OCI-LY7 (cell line): Measurements from ENCODE around the gene ZNF488. TPM values are rescaled to one million over a fixed set of nuclear protein-coding genes. Genes with fewer than 3 reads are reported as not detected.
A peak's percentile ranks its signal among the peaks of the same experiment; 100 is the strongest.

ENCODE experiments used
- BruUV-seq: library from RNA; stranded (reverse); fragments of 400-500 nt; replicated peaks from 2 replicates; lab custom pipeline; 2021; lab: Mats Ljungman, UMichigan
- CTCF ChIA-PET: fragments of 300-600 bp; sonication (Branson Sonifier 250); formaldehyde crosslinking; loops from one replicate; lab custom pipeline; 2022; ENCODE audit warnings: antibody characterized with exemption; ENCODE audit not compliant: unreplicated experiment; lab: Charles Lee
- POLR2A ChIA-PET: fragments of 300-600 bp; sonication (Branson Sonifier 250); formaldehyde crosslinking; loops from one replicate; lab custom pipeline; 2022; ENCODE audit warnings: antibody characterized with exemption; lab: Charles Lee
- DNase-seq: peaks from one replicate; pipeline ENCODE4 v3.0.0-alpha.2; 2015; ENCODE audit warnings: low spot score
- H2AFZ ChIP-seq: fragments of 200-600 bp; sonication (generic), shearing (Covaris generic); 2 replicates; pipeline ENCODE4 v1.6.1; 2014; ENCODE audit warnings: mild to moderate bottlenecking, antibody characterized with exemption, low read length, moderate library complexity
- H3K27ac ChIP-seq: fragments of 200-600 bp; sonication (generic); 2 replicates; pipeline ENCODE4 v1.5.1; 2014; ENCODE audit warnings: mixed run types, low read depth, mild to moderate bottlenecking, moderate library complexity, low read length, inconsistent platforms; ENCODE audit not compliant: poor library complexity, severe bottlenecking
- H3K36me3 ChIP-seq: fragments of 200-600 bp; sonication (generic); 2 replicates; pipeline ENCODE4 v1.6.1; 2014; ENCODE audit warnings: mild to moderate bottlenecking, antibody characterized with exemption, low read length, moderate library complexity, mixed read lengths; ENCODE audit not compliant: insufficient read depth
- H3K4me1 ChIP-seq: fragments of 200-600 bp; sonication (generic); 2 replicates; pipeline ENCODE4 v1.5.1; 2014; ENCODE audit warnings: mild to moderate bottlenecking, low read length; ENCODE audit not compliant: insufficient read depth, poor library complexity, severe bottlenecking
- H3K4me2 ChIP-seq: fragments of 200-600 bp; sonication (generic); 2 replicates; pipeline ENCODE4 v1.6.1; 2014; ENCODE audit warnings: mild to moderate bottlenecking, low read length
- H3K4me3 ChIP-seq: fragments of 200-600 bp; sonication (generic); 2 replicates; pipeline ENCODE4 v1.5.1; 2014; ENCODE audit warnings: mild to moderate bottlenecking, low read depth, low read length; ENCODE audit not compliant: poor library complexity, severe bottlenecking
- H3K79me2 ChIP-seq: fragments of 200-600 bp; sonication (generic); 2 replicates; pipeline ENCODE4 v1.6.1; 2016; ENCODE audit warnings: low read depth, mild to moderate bottlenecking, low read length, moderate library complexity, mixed read lengths; ENCODE audit not compliant: insufficient read depth
- H3K9me2 ChIP-seq: fragments of 200-600 bp; sonication (generic); 2 replicates; pipeline ENCODE4 v1.6.1; 2016; ENCODE audit warnings: mild to moderate bottlenecking, low read length, mixed read lengths; ENCODE audit not compliant: insufficient read depth
- H3K9me3 ChIP-seq: fragments of 200-600 bp; sonication (generic); 2 replicates; pipeline ENCODE4 v1.6.1; 2014; ENCODE audit warnings: mild to moderate bottlenecking, mixed run types, low read length, mixed read lengths
- H4K20me1 ChIP-seq: fragments of 200-600 bp; sonication (generic); 2 replicates; pipeline ENCODE4 v1.6.1; 2014; ENCODE audit warnings: mild to moderate bottlenecking, antibody characterized with exemption, low read length, moderate library complexity, mixed read lengths; ENCODE audit not compliant: insufficient read depth
- CTCF ChIP-seq: fragments of 200-600 bp; sonication (generic); conservative IDR thresholded peaks from 2 replicates; pipeline ENCODE4 v1.5.1; 2014; ENCODE audit warnings: mild to moderate bottlenecking, antibody characterized with exemption, low read length, moderate library complexity, mixed read lengths
- EZH2phosphoT487 ChIP-seq: fragments of 200-600 bp; sonication (generic); IDR thresholded peaks from 2 replicates; pipeline ENCODE4 v1.6.1; 2018; ENCODE audit warnings: low read depth, borderline replicate concordance, mild to moderate bottlenecking, mixed run types, antibody characterized with exemption, low read length, moderate library complexity, mixed read lengths
- intact Hi-C: fragments of 100-400 bp; cut with micrococcal nuclease; formaldehyde crosslinking; loops from one replicate; pipeline ENCODE4 v1.10.0; 2022; ENCODE audit not compliant: unreplicated experiment
- total RNA-seq, 2 experiments: library from RNA; depleted of rRNA in 1 of 2; stranded (reverse); fragments of >200 nt in 1 of 2; shearing (Covaris generic) in 1 of 2; gene quantifications; 2 replicates each; pipeline ENCODE4 v1.2.3, GENCODE V29; 2014 to 2022

The ZNF488 gene
- total RNA-seq, 2 experiments from 2014 or later, result 0.06 to 0.34 TPM

- DNase-seq, result peak; percentile 25
- ChIA-PET CTCF (interaction anchor here (1.0 kb wide), 1 partner anchor 20 kb away, joined by 3 read pairs; no protein-coding TSS in a partner anchor), POLR2A (interaction anchor here (1.3 kb wide), 1 partner anchor 19 kb away, joined by 3 read pairs; no protein-coding TSS in a partner anchor)
- Histone ChIP-seq H3K27ac (no peak overlapping the region), H3K9me2 (no peaks in the 10 kb centered on the region), H3K9me3 (no peaks in the 10 kb centered on the region), H4K20me1 (no peaks in the 10 kb centered on the region), H2AFZ (peak overlapping the region; percentile 76), H3K4me2 (peak overlapping the region; percentile 66), H3K36me3 (no peaks in the 10 kb centered on the region), H3K4me1 (peaks cover 14% of the 10 kb centered on the region), H3K79me2 (no peaks in the 10 kb centered on the region), H3K4me3 (peak overlapping the region; percentile 69)
- intact Hi-C loops, result no loop called here
- TF ChIP-seq EZH2phosphoT487, result no peak
- BruUV-seq, result no TSS peak
Observed at GRCh38 chr10:47383261-47384147, 589 bp downstream of the ZNF488 start.

GRCh38 chr10:47381427-47382379 is 2.4 kb downstream of the ZNF488 start:
- POLR2A ChIA-PET, result no interaction called here
- CTCF ChIA-PET, result no interaction called here
- H3K4me1 ChIP-seq, result peaks cover 14% of the 10 kb centered on the region
- H3K9me3 ChIP-seq, result no peaks in the 10 kb centered on the region
- no TSS peak for BruUV-seq
- TF ChIP-seq EZH2phosphoT487 (no peak), CTCF (no peak)
- intact Hi-C loops, result no loop called here
- DNase-seq, result no peak
- no peaks in the 10 kb centered on the region for H3K9me2 ChIP-seq
- H2AFZ ChIP-seq, result no peak overlapping the region
- no peak overlapping the region for H3K27ac ChIP-seq
- no peak overlapping the region for H3K4me3 ChIP-seq
- no peaks in the 10 kb centered on the region for H3K36me3 ChIP-seq
- no peak overlapping the region for H3K4me2 ChIP-seq
- H4K20me1 ChIP-seq, result no peaks in the 10 kb centered on the region
- no peaks in the 10 kb centered on the region for H3K79me2 ChIP-seq

- H3K9me2 ChIP-seq, result no peaks in the 10 kb centered on the region
- H3K27ac ChIP-seq, result no peak overlapping the region
- H3K9me3 ChIP-seq, result no peaks in the 10 kb centered on the region
- no peak overlapping the region for H3K4me3 ChIP-seq
- no peak for DNase-seq
- intact Hi-C loops, result no loop called here
- H3K4me1 ChIP-seq, result peaks cover 14% of the 10 kb centered on the region
- H3K79me2 ChIP-seq, result no peaks in the 10 kb centered on the region
- H2AFZ ChIP-seq, result no peak overlapping the region
- H4K20me1 ChIP-seq, result no peaks in the 10 kb centered on the region
- no TSS peak for BruUV-seq
- ChIA-PET CTCF (no interaction called here), POLR2A (interaction anchor here (0.9 kb wide), 1 partner anchor 1096 kb away, joined by 3 read pairs; no protein-coding TSS in a partner anchor)
- no peaks in the 10 kb centered on the region for H3K36me3 ChIP-seq
- H3K4me2 ChIP-seq, result no peak overlapping the region
- TF ChIP-seq CTCF (no peak), EZH2phosphoT487 (no peak)
Observed at GRCh38 chr10:47381103-47381395, 3.0 kb downstream of the ZNF488 start.
